Measurements from ENCODE around the gene NSMCE1. TPM values are rescaled to one million over a fixed set of nuclear protein-coding genes. Genes with fewer than 3 reads are reported as not detected.

NSMCE1 gene
- total and polyA plus RNA-seq, 2 of the 8 experiments (the other 6 are each of a cell fraction or from before 2014, with no cell fraction given) = 8.1 to 16.6 TPM

GRCh38 chr16:27239026-27239425 lies 29.5 kb downstream of the NSMCE1 start (continued):
- TF ChIP-seq CHD7 (IDR thresholded peaks at IDR 0.05; ENCODE audit: insufficient replicate concordance, low read length) (no peak), CBX8 (IDR thresholded peaks at IDR 0.05; ENCODE audit: borderline replicate concordance, low read depth, low read length) (no peak)

Data from H1 (cell line).